BLaER1 treated with 17β-estradiol and CSF1 and Interleukin-3, amounts not matched to agents 10 nM and 100 nM (cell line): ENCODE results near the gene HECTD3.
A peak's percentile ranks its signal among the peaks of the same experiment; 100 is the strongest.

Experiments used
- H3K27ac ChIP-seq, 11 experiments: shearing (Covaris generic); formaldehyde crosslinking; 2 replicates each; pipeline ENCODE4 v1.8.1; 2022
- H3K27me3 ChIP-seq, 11 experiments: shearing (Covaris generic); formaldehyde crosslinking; 2 replicates each; pipeline ENCODE4 v1.8.1; 2022
- H3K36me3 ChIP-seq, 11 experiments: shearing (Covaris generic); formaldehyde crosslinking; 2 replicates each; pipeline ENCODE4 v1.8.1; 2022
- H3K4me1 ChIP-seq, 10 experiments: shearing (Covaris generic); formaldehyde crosslinking; 2 replicates each; pipeline ENCODE4 v1.8.1; 2022
- H3K4me2 ChIP-seq, 11 experiments: shearing (Covaris generic); formaldehyde crosslinking; 2 replicates each; pipeline ENCODE4 v1.8.1; 2022
- H3K4me3 ChIP-seq, 10 experiments: shearing (Covaris generic); formaldehyde crosslinking; 2 replicates each; pipeline ENCODE4 v1.8.1; 2022
- H3K9ac ChIP-seq, 11 experiments: shearing (Covaris generic); formaldehyde crosslinking; 2 replicates each; pipeline ENCODE4 v1.8.1; 2022
- H3K9me3 ChIP-seq, 11 experiments: shearing (Covaris generic); formaldehyde crosslinking; replicated peaks in 1 of 11; 2 replicates each; pipeline ENCODE4 v1.8.1; 2022
- H4K20me1 ChIP-seq, 11 experiments: shearing (Covaris generic); formaldehyde crosslinking; 2 replicates each; pipeline ENCODE4 v1.8.1; 2022
- Cebpa-rat ChIP-seq, 11 experiments: shearing (Covaris generic); IDR thresholded peaks; 2 replicates each; pipeline ENCODE4 v1.8.1; 2022

The HECTD3 gene

GRCh38 chr1:45009956-45010854 lies 919 bp downstream of the HECTD3 start:
- Histone ChIP-seq H3K4me2 (peak overlapping the region; percentile 91 to 99 (median 97)), H3K4me3 (peak overlapping the region; percentile 73 to 99 (median 94)), H3K36me3 (peaks cover 46 to 63% (median 50%) of the 10 kb centered on the region in 11 experiments), H3K27me3 (no peaks in the 10 kb centered on the region), H3K9me3 (no peaks in the 10 kb centered on the region), H3K4me1 (peaks cover 30 to 43% (median 35%) of the 10 kb centered on the region in 10 experiments), H3K27ac (peak overlapping the region; percentile 21 to 78 (median 72); a peak in 20 of 22 replicates), H4K20me1 (peaks cover 0 to 22% (median 9%) of the 10 kb centered on the region in 11 experiments; a peak in 9 of 22 replicates), H3K9ac (peak overlapping the region; percentile 76 to 88 (median 85))
- no peak for TF ChIP-seq Cebpa-rat (IDR thresholded peaks at IDR 0.05)

GRCh38 chr1:45009296-45009865 lies 1.7 kb downstream of the HECTD3 start:
- TF ChIP-seq Cebpa-rat (IDR thresholded peaks at IDR 0.05) = no peak
- Histone ChIP-seq H3K4me1 (peaks cover 30 to 38% (median 34%) of the 10 kb centered on the region in 10 experiments), H3K27me3 (no peaks in the 10 kb centered on the region), H3K36me3 (peaks cover 49 to 65% (median 52%) of the 10 kb centered on the region in 11 experiments), H3K4me2 (peak overlapping the region; percentile 91 to 99 (median 97)), H3K4me3 (peak overlapping the region in 7 of 10 experiments; percentile 87 to 99 (median 96); a peak in 13 of 20 replicates), H3K9me3 (no peaks in the 10 kb centered on the region), H3K27ac (no peak overlapping the region), H3K9ac (peak overlapping the region in 10 of 11 experiments; percentile 76 to 88 (median 85); a peak in 16 of 22 replicates), H4K20me1 (peaks cover 0 to 22% (median 9%) of the 10 kb centered on the region in 11 experiments; a peak in 9 of 22 replicates)

GRCh38 chr1:45008516-45008915 lies 2.6 kb downstream of the HECTD3 start:
- Histone ChIP-seq H3K9me3 (no peaks in the 10 kb centered on the region), H3K36me3 (peaks cover 56 to 66% (median 60%) of the 10 kb centered on the region in 11 experiments), H3K4me2 (no peak overlapping the region), H4K20me1 (peaks cover 0 to 26% (median 9%) of the 10 kb centered on the region in 11 experiments; a peak in 9 of 22 replicates), H3K4me3 (no peak overlapping the region), H3K27me3 (no peaks in the 10 kb centered on the region), H3K27ac (no peak overlapping the region), H3K9ac (no peak overlapping the region; a peak in 2 of 22 replicates), H3K4me1 (peaks cover 25 to 29% (median 28%) of the 10 kb centered on the region in 10 experiments)
- TF ChIP-seq Cebpa-rat (IDR thresholded peaks at IDR 0.05) = no peak

- H3K9me3 ChIP-seq = no peaks in the 10 kb centered on the region
- no peak overlapping the region for H3K27ac ChIP-seq
- H3K27me3 ChIP-seq = no peaks in the 10 kb centered on the region
- H3K4me3 ChIP-seq = no peak overlapping the region
- TF ChIP-seq Cebpa-rat (IDR thresholded peaks at IDR 0.05) = no peak
- no peak overlapping the region for H3K4me2 ChIP-seq
- peaks cover 21 to 25% (median 23%) of the 10 kb centered on the region in 10 experiments for H3K4me1 ChIP-seq
- peak overlapping the region in 1 of 11 experiments; percentile 41; a peak in 1 of 22 replicates for H3K9ac ChIP-seq
- H4K20me1 ChIP-seq = peaks cover 0 to 26% (median 9%) of the 10 kb centered on the region in 11 experiments; a peak in 9 of 22 replicates
- H3K36me3 ChIP-seq = peaks cover 60 to 68% (median 64%) of the 10 kb centered on the region in 11 experiments
Observed at GRCh38 chr1:45008076-45008475, 3.0 kb downstream of the HECTD3 start.

GRCh38 chr1:45007311-45007710 lies 3.8 kb downstream of the HECTD3 start:
- Histone ChIP-seq H3K4me3 (no peak overlapping the region), H3K36me3 (peaks cover 67 to 76% (median 72%) of the 10 kb centered on the region in 11 experiments), H3K9ac (no peak overlapping the region), H4K20me1 (peaks cover 0 to 26% (median 9%) of the 10 kb centered on the region in 11 experiments; a peak in 9 of 22 replicates), H3K4me1 (peaks cover 15 to 22% (median 17%) of the 10 kb centered on the region in 10 experiments), H3K27ac (no peak overlapping the region), H3K4me2 (no peak overlapping the region), H3K27me3 (no peaks in the 10 kb centered on the region), H3K9me3 (no peaks in the 10 kb centered on the region)
- TF ChIP-seq Cebpa-rat (IDR thresholded peaks at IDR 0.05) = no peak

- H3K4me3 ChIP-seq = no peak overlapping the region
- no peak overlapping the region for H3K27ac ChIP-seq
- H3K9ac ChIP-seq = no peak overlapping the region
- no peaks in the 10 kb centered on the region for H3K9me3 ChIP-seq
- no peak overlapping the region for H3K4me2 ChIP-seq
- H3K4me1 ChIP-seq = peaks cover 8 to 27% (median 11%) of the 10 kb centered on the region in 10 experiments
- no peak for TF ChIP-seq Cebpa-rat (IDR thresholded peaks at IDR 0.05)
- H3K36me3 ChIP-seq = peaks cover 72 to 88% (median 82%) of the 10 kb centered on the region in 11 experiments
- H4K20me1 ChIP-seq = peaks cover 0 to 26% (median 9%) of the 10 kb centered on the region in 11 experiments; a peak in 9 of 22 replicates
- H3K27me3 ChIP-seq = no peaks in the 10 kb centered on the region
Observed at GRCh38 chr1:45005761-45006160, 5.4 kb downstream of the HECTD3 start.

GRCh38 chr1:45004281-45004920 lies 6.7 kb downstream of the HECTD3 start:
- H3K27me3 ChIP-seq = no peaks in the 10 kb centered on the region
- H3K4me1 ChIP-seq = peaks cover 0 to 22% (median under 1%) of the 10 kb centered on the region in 10 experiments; a peak in 8 of 20 replicates
- TF ChIP-seq Cebpa-rat (IDR thresholded peaks at IDR 0.05) = no peak
- no peak overlapping the region for H3K4me3 ChIP-seq
- H4K20me1 ChIP-seq = peaks cover 0 to 13% (median 0%) of the 10 kb centered on the region in 11 experiments; a peak in 3 of 22 replicates
- H3K9me3 ChIP-seq = no peaks in the 10 kb centered on the region
- H3K9ac ChIP-seq = no peak overlapping the region; a peak in 1 of 22 replicates
- no peak overlapping the region for H3K4me2 ChIP-seq
- H3K36me3 ChIP-seq = peaks cover 72 to 85% (median 79%) of the 10 kb centered on the region in 11 experiments
- no peak overlapping the region for H3K27ac ChIP-seq

DNA sequence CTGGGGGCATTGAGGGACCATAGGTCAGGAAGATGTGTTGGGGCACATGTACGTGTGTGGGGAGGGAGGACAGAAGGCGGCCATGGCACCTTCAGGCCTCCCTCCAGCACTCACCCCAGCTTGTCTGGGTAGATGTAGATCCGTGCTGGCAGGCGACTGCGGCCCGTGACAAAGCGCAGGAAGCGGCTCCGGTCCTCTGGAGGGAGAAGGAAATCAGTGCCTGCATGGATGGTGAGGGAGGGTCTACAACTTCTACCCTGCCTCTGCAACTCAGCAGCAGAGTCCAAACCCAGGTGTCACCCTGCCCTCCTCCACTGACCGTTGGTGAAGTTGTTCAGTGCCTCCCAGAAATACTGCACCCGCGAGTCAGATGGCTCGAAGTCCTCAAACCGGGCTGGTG lies 7.4 kb downstream of the HECTD3 start:
- no peak for TF ChIP-seq Cebpa-rat (IDR thresholded peaks at IDR 0.05)
- Histone ChIP-seq H4K20me1 (peaks cover 0 to 7% (median 0%) of the 10 kb centered on the region in 11 experiments; a peak in 1 of 22 replicates), H3K4me2 (no peak overlapping the region), H3K9ac (no peak overlapping the region), H3K27ac (no peak overlapping the region), H3K27me3 (no peaks in the 10 kb centered on the region), H3K4me1 (peaks cover 0 to 15% (median 0%) of the 10 kb centered on the region in 10 experiments; a peak in 6 of 20 replicates), H3K9me3 (no peaks in the 10 kb centered on the region), H3K36me3 (peaks cover 68 to 78% (median 73%) of the 10 kb centered on the region in 11 experiments), H3K4me3 (no peak overlapping the region)
